Liver (tissue), 9 donors: Measurements from ENCODE around the gene ZNF148. TPM values are rescaled to one million over a fixed set of nuclear protein-coding genes. Genes with fewer than 3 reads are reported as not detected.

Source experiments
- DNase-seq: peaks from one replicate; pipeline ENCODE4 v3.0.0-alpha.2; 2017; ENCODE audit warnings: low spot score
- H3K27ac ChIP-seq, 2 donors: one replicate each; pipeline ENCODE4 v1.7.0; 2013; ENCODE audit warnings: inconsistent platforms in 2 of 2, low read length in 2 of 2, control low read depth in 1 of 2, low read depth in 1 of 2, mild to moderate bottlenecking in 1 of 2
- H3K27me3 ChIP-seq, 4 donors: one replicate each; pipeline versions ENCODE4 v1.6.1 to v1.7.0; 2013; ENCODE audit warnings: low read length in 3 of 4, inconsistent platforms in 1 of 4, mild to moderate bottlenecking in 1 of 4, moderate library complexity in 1 of 4; ENCODE audit not compliant: control insufficient read depth in 4 of 4, insufficient read depth in 4 of 4
- H3K36me3 ChIP-seq, 4 donors: one replicate each; pipeline versions ENCODE4 v1.6.1 to v1.7.0; 2013; ENCODE audit warnings: low read length in 3 of 4, mild to moderate bottlenecking in 3 of 4, low read depth in 1 of 4, moderate library complexity in 1 of 4; ENCODE audit not compliant: control insufficient read depth in 4 of 4, insufficient read depth in 3 of 4
- H3K4me1 ChIP-seq, 4 donors: one replicate each; pipeline versions ENCODE4 v1.6.1 to v1.7.0; 2013; ENCODE audit warnings: low read length in 3 of 4, mild to moderate bottlenecking in 3 of 4, moderate library complexity in 1 of 4; ENCODE audit not compliant: control insufficient read depth in 4 of 4, insufficient read depth in 4 of 4
- H3K4me3 ChIP-seq, 3 donors: one replicate each; pipeline versions ENCODE4 v1.6.1 to v1.7.0; 2013; ENCODE audit warnings: low read length in 3 of 3, control low read depth in 1 of 3, low read depth in 1 of 3, mild to moderate bottlenecking in 1 of 3
- H3K9ac ChIP-seq, 2 donors: one replicate each; pipeline ENCODE4 v1.7.0; 2013; ENCODE audit warnings: low read length in 2 of 2, mild to moderate bottlenecking in 2 of 2, moderate library complexity in 2 of 2, control low read depth in 1 of 2, low read depth in 1 of 2
- H3K9me3 ChIP-seq, 4 donors: one replicate each; pipeline versions ENCODE4 v1.6.1 to v1.7.0; 2013; ENCODE audit warnings: low read length in 3 of 4; ENCODE audit not compliant: control insufficient read depth in 4 of 4
- EGR1 ChIP-seq, 2 donors: IDR thresholded peaks; 2 replicates each; pipeline ENCODE4 v1.6.1; 2016 to 2018; ENCODE audit warnings: antibody characterized with exemption in 2 of 2, low read depth in 2 of 2
- FOXA2 ChIP-seq: IDR thresholded peaks from 2 replicates; pipeline ENCODE4 v1.6.1; 2016; ENCODE audit warnings: antibody characterized with exemption
- GABPA ChIP-seq, 2 donors: IDR thresholded peaks in 1 of 2; conservative IDR thresholded peaks in 1 of 2; 2 replicates each; pipeline ENCODE4 v1.6.1; 2016; ENCODE audit warnings: antibody characterized with exemption in 2 of 2, mild to moderate bottlenecking in 1 of 2, moderate library complexity in 1 of 2
- HNF4A ChIP-seq, 2 donors: conservative IDR thresholded peaks; 2 replicates each; pipeline ENCODE4 v1.6.1; 2016; ENCODE audit warnings: antibody characterized with exemption in 2 of 2, mild to moderate bottlenecking in 2 of 2
- JUND ChIP-seq, 2 donors: IDR thresholded peaks; 2 replicates each; pipeline ENCODE4 v1.6.1; 2016; ENCODE audit warnings: antibody characterized with exemption in 2 of 2
- NR2F2 ChIP-seq: IDR thresholded peaks from 2 replicates; pipeline ENCODE4 v1.6.1; 2016; ENCODE audit warnings: antibody characterized with exemption
- RAD21 ChIP-seq, 2 donors: IDR thresholded peaks; 2 replicates each; pipeline ENCODE4 v1.6.1; 2016; ENCODE audit warnings: antibody characterized with exemption in 2 of 2, mild to moderate bottlenecking in 2 of 2
- SP1 ChIP-seq: IDR thresholded peaks from 2 replicates; pipeline ENCODE4 v1.6.1; 2018; ENCODE audit warnings: antibody characterized with exemption, mild to moderate bottlenecking
- YY1 ChIP-seq: IDR thresholded peaks from 2 replicates; pipeline ENCODE4 v1.6.1; 2016; ENCODE audit warnings: antibody characterized with exemption, mild to moderate bottlenecking
- WGBS: extraction: QIAGEN DNeasy Blood & Tissue Kit; methylation state at CpG from one replicate; pipeline ENCODE4 v1.1.7; 2013; 5-methylcytosine and 5-hydroxymethylcytosine counted together
- polyA plus RNA-seq, 2 donors: library from polyadenylated mRNA; stranded (reverse) in 1 of 2; unstranded in 1 of 2; fragments of 200-250 nt in 1 of 2; fragments of >200 nt in 1 of 2; fragmentation: Nextera tagmentation in 1 of 2; extraction: Ambion mirVana in 1 of 2; gene quantifications; one replicate each; pipeline versions ENCODE4 v1.2.1 to v1.2.3, GENCODE V29; 2013 to 2015
- total RNA-seq, 2 donors: library from RNA; depleted of rRNA; stranded (reverse); fragments of >200 nt; gene quantifications; one replicate each; pipeline ENCODE4 v1.2.3, GENCODE V29; 2014
- TF ChIP-seq, protein P1 (sequence below): fragments of 150-350 bp; IDR thresholded peaks from 2 replicates; pipeline ENCODE4 v1.5.1; 2017; ENCODE audit warnings: improper control_type of control experiment, low read depth, low read length; ENCODE audit not compliant: missing input control
- TF ChIP-seq, protein P2 (sequence below): IDR thresholded peaks from 2 replicates; pipeline ENCODE4 v1.6.1; 2016; ENCODE audit warnings: antibody characterized with exemption, mild to moderate bottlenecking
- TF ChIP-seq, protein P3 (sequence below): IDR thresholded peaks from 2 replicates; pipeline ENCODE4 v1.6.1; 2016; ENCODE audit warnings: antibody characterized with exemption
- donor health status: healthy.
- donor health status: healthy.
- donor health status: healthy.
- donor health status: healthy.
- donor health status: healthy.

Gene ZNF148
- total and polyA plus RNA-seq, 4 donors = 4.0 to 20.3 (median 17.1) TPM

DNA sequence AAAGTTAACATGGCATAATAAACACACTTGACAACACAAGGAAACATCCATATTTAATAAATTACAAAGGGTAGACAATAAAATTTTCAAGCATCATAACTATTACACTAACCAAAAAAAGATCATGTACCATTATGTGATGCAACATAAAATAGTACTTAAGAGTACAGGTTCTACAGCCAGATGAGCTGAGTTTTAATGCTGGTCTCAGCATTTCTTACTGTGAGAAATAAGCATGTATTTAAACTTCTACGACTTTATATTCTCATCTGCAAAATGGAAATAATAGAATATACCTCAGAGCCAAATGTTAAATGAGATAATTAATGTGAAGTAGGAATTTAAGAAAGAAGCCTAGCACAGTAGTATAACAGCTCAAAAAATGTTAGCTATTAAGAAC lies 128.9 kb downstream of the ZNF148 start:
- TF ChIP-seq, protein P1, sequence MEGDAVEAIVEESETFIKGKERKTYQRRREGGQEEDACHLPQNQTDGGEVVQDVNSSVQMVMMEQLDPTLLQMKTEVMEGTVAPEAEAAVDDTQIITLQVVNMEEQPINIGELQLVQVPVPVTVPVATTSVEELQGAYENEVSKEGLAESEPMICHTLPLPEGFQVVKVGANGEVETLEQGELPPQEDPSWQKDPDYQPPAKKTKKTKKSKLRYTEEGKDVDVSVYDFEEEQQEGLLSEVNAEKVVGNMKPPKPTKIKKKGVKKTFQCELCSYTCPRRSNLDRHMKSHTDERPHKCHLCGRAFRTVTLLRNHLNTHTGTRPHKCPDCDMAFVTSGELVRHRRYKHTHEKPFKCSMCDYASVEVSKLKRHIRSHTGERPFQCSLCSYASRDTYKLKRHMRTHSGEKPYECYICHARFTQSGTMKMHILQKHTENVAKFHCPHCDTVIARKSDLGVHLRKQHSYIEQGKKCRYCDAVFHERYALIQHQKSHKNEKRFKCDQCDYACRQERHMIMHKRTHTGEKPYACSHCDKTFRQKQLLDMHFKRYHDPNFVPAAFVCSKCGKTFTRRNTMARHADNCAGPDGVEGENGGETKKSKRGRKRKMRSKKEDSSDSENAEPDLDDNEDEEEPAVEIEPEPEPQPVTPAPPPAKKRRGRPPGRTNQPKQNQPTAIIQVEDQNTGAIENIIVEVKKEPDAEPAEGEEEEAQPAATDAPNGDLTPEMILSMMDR = no peak
- TF ChIP-seq RAD21 (IDR thresholded peaks at IDR 0.05) = no peak

DNA sequence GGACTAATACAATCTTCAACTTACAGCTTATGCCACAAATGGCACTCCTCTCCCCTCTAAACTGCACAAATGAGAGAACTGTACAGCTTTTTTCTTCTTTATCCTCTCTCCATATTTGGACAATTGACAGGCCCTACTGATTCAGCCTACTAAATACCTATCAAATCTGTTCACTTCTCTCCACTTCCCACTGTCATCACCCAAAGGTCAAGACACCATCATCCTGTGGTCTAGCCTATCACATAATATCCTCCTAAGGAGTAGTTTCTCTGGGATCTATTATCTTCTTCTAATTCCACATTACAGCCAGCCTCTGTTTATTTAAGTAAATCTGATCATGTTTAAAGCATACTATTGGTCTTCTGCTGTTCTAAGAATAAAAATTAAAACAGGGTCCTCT lies 129.6 kb downstream of the ZNF148 start:
- DNase-seq = no peak
- TF ChIP-seq JUND (IDR thresholded peaks at IDR 0.05) (no peak), YY1 (no peak), EGR1 (IDR thresholded peaks at IDR 0.05; ENCODE audit: low read depth in 2 of 2) (no peak), GABPA (IDR thresholded peaks at IDR 0.05 in 1 of 2, conservative IDR thresholded peaks at IDR 0.05 in 1 of 2) (no peak), FOXA2 (no peak), HNF4A (conservative IDR thresholded peaks at IDR 0.05) (no peak), NR2F2 (no peak), SP1 (no peak)
- TF ChIP-seq, protein P1 = no peak
- TF ChIP-seq, protein P2, sequence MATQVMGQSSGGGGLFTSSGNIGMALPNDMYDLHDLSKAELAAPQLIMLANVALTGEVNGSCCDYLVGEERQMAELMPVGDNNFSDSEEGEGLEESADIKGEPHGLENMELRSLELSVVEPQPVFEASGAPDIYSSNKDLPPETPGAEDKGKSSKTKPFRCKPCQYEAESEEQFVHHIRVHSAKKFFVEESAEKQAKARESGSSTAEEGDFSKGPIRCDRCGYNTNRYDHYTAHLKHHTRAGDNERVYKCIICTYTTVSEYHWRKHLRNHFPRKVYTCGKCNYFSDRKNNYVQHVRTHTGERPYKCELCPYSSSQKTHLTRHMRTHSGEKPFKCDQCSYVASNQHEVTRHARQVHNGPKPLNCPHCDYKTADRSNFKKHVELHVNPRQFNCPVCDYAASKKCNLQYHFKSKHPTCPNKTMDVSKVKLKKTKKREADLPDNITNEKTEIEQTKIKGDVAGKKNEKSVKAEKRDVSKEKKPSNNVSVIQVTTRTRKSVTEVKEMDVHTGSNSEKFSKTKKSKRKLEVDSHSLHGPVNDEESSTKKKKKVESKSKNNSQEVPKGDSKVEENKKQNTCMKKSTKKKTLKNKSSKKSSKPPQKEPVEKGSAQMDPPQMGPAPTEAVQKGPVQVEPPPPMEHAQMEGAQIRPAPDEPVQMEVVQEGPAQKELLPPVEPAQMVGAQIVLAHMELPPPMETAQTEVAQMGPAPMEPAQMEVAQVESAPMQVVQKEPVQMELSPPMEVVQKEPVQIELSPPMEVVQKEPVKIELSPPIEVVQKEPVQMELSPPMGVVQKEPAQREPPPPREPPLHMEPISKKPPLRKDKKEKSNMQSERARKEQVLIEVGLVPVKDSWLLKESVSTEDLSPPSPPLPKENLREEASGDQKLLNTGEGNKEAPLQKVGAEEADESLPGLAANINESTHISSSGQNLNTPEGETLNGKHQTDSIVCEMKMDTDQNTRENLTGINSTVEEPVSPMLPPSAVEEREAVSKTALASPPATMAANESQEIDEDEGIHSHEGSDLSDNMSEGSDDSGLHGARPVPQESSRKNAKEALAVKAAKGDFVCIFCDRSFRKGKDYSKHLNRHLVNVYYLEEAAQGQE = no peak
- TF ChIP-seq, protein P3, sequence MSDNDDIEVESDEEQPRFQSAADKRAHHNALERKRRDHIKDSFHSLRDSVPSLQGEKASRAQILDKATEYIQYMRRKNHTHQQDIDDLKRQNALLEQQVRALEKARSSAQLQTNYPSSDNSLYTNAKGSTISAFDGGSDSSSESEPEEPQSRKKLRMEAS = no peak
- no peak overlapping the region for H3K4me3 ChIP-seq

More for the DNA sequence above, 128.9 kb downstream of the ZNF148 start:
- DNase-seq = no peak
- Histone ChIP-seq H3K9me3 (no peaks in the 10 kb centered on the region), H3K9ac (no peak overlapping the region), H3K4me1 (no peaks in the 10 kb centered on the region), H3K27me3 (no peaks in the 10 kb centered on the region), H3K36me3 (peaks cover 0 to 5% (median 1%) of the 10 kb centered on the region in 4 donors), H3K27ac (no peak overlapping the region), H3K4me3 (no peak overlapping the region)
- 99% methylated on average over 1 of the region's 1 CpG for WGBS

More for the DNA sequence above, 129.6 kb downstream of the ZNF148 start:
- Histone ChIP-seq H3K27me3 (no peaks in the 10 kb centered on the region), H3K36me3 (peaks cover 0 to 5% (median 1%) of the 10 kb centered on the region in 4 donors), H3K27ac (no peak overlapping the region), H3K9me3 (no peaks in the 10 kb centered on the region), H3K9ac (no peak overlapping the region), H3K4me1 (no peaks in the 10 kb centered on the region)
